ENCODE data around the gene LEAP2.

Gene LEAP2

DNA sequence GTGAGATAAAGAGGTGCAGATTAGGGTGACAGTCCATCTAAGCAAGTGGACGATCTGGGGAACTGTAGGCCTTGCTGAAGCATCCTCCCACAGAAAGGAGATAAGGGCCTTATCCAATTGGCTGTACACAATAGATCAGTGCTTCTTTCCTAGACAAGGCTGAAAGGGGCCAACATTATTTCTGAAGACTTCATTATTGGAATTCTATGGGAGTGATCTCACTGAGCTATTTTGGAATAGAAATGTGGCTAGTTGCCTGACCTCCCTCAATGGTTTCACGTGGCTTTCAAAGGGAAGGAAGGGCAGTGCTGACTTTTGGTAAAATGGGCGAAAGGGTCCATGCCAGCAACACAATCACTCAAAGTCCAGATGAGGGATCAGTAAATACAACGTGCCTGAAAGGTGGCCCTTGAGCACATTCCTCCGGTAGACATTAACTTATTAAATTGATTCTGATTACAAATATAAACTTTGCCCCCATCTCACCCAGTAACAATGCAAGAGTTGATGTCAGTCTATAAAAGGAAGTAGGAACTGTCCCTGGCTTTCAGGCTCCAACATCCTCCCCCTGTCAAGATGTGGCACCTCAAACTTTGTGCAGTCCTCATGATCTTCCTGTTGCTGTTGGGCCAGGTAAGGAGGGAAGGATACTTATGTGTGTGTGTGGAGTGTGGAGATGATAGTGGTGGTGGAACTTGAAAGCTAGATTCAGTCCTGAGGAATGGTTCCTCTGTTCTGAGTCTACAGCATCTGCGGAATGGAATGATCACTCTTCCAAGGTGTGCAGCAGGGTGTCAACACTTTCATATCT is at the start of gene LEAP2:
Gene LEAP2 (plus strand): TSS at position 550 of the 811 bp plus-strand sequence. CDS start 27 bp downstream, at position 577.
- DNase-seq = no peak

DNA sequence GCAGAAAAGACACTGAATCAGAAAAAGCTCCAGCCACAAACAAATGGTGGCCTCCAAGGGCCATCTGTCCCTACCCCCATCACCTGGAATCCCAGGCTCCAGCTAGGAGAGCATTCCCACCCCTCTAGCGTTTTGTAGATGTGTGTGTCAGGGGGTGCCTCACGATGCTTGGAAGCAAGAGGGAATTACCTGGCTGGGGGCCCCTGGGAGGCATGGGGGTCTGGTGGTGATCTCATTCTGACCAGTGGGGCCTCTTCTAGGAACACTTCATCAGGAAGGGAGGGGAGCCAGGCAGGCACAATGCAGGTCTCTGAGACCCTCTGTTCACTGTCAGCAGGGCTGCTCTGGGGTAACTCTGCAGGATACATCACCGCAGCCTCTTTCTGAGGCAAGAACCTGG is 49.0 kb upstream of the LEAP2 start:
- DNase-seq = no peak

DNA sequence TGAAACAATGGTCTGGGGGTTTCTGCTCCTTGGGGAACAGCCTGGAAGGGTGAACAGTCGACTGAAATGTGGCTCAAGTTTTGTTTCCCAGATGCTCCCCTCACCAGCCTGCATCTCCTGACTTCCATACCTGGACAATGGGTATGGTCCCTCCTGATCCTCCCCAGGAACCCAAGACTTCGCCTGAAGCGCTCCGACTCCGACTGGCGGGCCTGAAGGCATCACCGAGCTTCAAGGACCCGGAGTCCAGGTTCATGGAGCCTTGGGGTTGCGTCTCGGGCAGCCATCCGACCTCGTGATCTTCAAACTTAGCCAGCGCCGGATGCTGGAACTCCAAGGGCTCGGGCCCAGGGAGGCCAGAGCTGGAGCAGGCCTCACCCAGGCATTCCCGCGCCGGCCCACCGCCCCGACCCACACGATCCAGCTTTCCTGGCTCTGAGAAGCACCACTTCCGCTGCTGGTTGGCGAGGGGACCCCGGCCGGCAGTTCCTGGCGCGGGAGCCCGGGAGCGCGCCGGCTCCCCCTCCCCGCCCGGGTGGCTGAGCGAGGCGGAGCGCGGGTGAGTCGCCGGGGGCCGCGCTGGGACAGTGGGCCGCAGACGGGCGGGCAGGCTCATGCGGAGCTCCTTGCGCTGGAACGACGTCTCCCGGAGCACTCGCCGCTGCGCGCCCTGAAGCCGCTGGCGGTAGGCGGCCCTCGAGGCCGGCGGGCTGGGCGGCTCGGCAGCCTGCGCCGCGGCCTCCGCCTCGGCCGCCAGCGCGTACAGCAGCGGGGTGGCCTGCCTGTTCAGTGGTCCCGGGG is 48.2 kb upstream of the LEAP2 start:
- DNase-seq = no peak

DNA sequence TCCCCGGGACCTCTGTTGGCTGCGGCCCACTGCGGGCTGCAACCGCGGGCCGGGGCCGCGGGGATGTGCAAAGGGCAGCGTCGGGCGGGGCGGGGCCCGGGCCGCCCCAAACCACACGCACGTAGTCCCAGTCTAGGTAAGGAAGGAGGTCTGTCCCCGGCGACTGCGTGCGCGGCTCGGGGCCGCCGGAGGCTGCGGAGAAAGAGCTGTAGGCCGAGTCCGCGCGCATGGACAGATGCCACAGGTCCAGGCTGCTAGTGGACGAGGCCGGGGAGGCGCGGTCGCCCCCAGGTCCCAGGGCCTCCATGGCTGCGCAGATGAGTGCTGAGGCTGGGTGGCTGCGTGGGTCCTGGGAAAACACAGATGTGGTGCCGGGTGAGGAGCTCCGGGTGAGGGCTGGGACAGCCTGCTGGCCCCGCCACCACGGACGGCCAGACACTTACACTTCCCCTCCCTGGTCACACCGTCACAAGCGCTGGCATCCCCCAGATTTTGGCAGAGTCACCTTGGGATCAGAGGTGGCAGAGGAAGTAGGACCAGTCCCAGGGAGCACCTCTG is 47.6 kb upstream of the LEAP2 start:
- DNase-seq = no peak

GRCh38 chr5:132826424-132827082 is 46.9 kb upstream of the LEAP2 start:
- no peak for DNase-seq

DNA sequence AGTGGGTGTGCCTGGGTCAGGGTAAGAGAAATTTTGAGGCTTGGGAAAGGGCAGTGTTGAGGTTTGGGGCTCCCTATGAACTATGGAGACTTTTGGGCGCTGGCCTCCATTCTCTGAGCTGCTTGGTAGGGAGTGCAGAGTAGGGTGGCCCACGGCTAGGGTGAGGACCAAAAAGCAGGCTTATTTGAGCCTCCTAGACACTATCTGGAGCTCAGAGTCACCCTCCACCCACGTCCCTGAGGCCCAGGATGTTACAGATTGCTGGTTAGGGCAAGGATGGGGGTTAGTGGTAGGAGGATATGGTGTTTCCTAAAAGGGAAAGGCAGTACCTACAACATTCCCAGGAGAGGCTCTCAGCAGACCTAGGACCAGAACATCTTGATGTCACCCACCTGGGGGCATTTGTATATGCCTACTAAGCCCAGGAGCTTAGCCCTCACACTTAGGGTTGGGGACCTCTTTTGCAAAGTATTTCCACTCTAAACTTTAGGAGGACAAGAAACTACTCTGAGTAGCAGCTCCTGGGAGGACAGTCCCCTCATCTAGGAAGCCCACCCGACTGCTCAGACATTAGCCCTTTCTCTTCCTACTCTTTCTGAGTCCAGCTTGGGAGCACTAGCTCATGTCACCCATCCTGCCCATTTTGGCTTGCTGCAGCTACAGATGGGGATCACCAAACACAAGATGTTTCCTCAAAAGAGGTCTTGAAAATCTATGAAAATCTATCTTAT is 45.4 kb upstream of the LEAP2 start:
- DNase-seq = no peak

DNA sequence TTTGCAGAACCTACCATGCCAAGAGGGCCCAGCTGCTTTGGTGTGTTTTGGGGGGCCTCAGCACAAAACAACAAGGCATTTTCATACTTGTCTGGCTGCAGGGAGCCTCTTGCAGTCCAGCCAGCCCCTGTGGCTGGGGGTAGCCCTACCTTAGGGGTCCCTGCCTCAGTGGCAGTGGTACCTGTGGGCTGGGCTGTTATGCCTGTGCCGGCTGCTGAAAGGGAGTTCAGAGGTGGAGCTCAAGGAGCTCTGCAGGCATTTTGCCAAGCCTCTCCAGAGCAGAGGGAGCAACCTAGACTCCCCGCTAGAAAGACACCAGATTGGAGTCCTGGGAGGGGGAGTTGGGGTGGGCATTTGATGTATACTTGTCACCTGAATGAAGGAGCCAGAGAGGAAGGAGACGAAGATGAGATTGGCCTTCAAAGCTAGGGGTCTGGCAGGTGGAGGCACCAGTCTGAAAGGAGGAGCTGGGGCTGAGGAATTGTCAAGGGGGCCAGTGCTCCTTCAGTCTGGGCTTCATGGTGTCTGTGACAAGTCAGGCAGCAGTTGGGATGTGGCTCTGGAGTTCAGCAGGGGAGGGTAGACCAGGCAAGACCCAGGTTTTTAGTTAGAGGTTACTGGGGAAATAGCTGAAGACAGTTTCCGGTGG is 44.5 kb upstream of the LEAP2 start:
- no peak for DNase-seq

DNA sequence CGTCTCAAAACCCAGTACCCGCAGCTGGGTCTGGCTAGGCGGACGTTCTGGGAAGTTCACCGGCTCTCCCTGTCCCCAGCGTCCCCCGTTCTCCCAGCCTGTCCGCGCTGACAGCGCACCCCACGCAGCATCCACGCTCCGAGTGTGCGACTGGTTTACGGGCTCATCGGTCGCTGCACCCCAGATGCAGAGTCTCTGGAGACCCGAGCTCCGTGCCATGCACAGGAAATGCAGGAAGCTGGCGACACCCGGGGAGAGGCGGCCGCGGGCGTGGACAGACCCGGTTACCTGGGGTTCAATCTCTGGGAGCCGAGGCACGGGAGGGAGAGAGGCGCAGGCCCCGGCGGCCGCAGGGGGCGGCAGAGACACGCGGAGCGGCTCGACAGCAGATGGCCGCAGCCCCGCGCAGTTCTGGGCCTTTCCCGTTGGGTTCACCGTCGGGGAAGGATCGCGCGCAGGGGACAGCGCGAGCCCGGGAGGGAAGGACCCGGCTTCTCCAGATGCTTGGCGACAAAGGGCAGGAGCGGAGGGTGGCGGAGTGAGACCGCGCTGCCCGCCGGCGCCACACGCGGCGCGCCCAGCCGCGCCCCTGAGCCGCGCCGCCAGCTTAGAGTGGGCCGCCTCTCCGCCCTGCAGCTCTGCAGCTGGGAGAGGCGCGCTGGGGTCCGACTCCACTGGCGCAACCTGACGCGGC is 43.6 kb upstream of the LEAP2 start:
- DNase-seq = peak; percentile 68

- DNase-seq = no peak
These were observed 42.9 kb upstream of the LEAP2 start, which contains the start of gene SHROOM1 for GRCh38 chr5:132830436-132831094. Gene SHROOM1, minus strand, starts transcription at chr5:132830647. Its CDS starts 4,507 bp downstream, at chr5:132826140.

DNA sequence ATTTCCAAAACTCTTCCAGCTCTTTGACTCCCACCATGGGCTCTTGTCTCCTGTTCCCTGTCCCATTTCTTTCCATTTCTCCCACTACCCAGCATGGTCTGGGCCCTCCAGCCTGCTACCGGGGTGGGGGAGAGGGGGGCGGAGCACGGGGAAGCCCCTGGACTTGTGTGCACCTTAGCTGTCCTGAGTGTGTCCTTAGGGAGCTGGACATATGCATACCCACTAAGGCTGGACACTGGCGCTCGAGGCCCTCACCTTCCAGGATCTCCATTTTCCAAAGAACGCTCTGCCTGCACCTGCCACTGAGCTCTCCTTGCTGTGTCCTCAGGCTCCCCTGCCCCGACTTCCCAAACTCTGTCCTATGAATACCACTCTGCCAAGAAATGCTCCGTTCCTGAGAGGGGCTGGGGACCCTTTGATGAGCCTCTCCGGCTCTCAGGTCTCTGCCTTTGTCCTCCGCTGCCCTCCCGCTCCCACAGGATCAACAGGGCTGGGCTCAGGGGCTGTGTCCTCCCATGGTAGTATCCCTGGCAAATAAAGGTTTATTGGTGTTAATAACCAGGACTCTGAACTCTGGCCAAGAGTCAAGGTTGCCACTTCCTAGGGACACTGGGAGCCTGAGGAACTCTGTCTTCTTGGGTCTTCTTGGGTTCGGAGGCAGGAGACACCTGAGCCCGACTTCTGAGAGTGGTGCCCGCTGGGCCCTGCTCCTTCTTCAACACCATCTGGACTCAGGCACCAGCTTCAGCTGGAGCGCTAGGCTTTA is 42.2 kb upstream of the LEAP2 start:
- DNase-seq = no peak

GRCh38 chr5:132832612-132833011 is 40.9 kb upstream of the LEAP2 start:
- DNase-seq = no peak

GRCh38 chr5:132834057-132834456 is 39.4 kb upstream of the LEAP2 start:
- DNase-seq = no peak

- DNase-seq = no peak
These were observed 36.6 kb upstream of the LEAP2 start for GRCh38 chr5:132836852-132837251.

- DNase-seq = no peak
These were observed 35.6 kb upstream of the LEAP2 start for GRCh38 chr5:132837868-132838267.

DNA sequence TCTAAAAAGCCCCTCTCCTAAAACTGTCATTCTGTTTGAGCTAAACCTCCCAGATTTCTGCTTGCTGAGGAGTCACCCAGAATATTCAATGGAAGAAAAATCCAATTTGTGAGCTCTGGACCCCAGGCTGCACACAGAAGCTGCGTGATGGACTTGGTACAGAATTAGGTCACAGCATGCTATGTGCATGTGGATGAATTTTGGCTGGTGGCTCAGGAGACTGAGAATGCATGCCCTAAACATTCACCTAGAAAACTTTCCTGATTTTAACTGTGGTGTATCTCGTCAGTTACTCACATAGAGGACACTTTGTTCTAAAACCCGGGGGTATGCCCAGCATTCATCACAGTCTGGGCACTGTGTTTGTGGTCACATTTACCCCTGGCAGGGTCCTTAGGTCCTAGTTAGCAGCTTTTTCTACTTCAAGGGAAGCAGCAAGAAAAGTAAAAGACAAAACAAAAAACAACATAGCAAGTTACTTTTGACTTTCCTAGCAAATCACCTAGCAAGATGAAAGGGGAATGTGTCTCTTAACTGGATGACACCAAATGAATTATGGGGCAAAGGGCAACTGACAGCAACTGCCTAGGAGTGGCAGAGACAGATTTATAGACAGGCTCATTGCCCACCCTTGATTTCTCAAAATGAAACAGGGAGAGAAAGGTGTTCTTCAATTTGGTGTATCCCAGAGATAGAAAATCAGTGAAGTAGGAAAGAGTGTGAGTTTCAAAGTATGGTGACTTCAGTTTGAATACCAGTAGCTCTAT is 34.8 kb upstream of the LEAP2 start:
- DNase-seq = no peak

GRCh38 chr5:132839426-132840301 is 33.8 kb upstream of the LEAP2 start:
- no peak for DNase-seq

DNA sequence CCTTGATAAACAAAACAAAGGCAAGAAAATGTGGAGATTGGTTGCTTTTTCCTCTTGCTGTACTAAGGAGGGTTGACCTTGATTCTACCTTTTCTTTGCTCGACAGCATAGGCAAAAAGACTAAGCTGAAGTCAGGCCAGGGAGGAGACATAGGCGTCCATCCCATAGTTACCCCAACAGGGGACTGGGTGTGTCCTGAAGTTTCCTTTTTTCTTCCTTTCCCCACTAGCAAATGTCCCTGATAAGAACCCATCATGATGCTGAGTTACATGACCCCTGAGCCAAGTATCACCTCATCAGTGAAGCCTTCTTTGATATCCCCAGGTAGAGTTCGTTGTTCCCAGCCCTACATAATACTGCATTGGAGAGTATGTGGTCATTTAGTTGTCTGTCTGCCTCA is 33.2 kb upstream of the LEAP2 start:
- DNase-seq = no peak

DNA sequence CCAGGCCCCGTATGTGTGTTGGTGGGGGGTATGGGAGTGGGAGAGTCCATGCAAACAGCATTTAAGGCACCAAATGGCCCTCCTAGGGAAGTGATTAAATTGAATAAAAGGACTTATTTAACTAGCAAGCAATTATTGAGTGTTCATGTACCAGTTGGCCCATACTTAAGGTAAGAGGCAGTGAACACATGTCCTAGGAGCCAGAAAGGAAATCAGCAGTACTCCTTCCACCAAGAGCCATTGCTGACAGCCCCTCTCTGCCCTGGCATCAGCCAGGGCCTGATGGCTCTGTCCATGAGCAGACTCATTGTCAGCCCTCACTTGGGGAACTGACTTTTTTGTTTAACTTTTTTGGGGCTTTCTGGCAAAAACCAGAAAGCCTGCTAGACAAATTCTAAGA is 32.6 kb upstream of the LEAP2 start:
- no peak for DNase-seq
